HG03575 (cell line): ENCODE results near the gene GNB1.

Source experiments
- ATAC-seq: cut with Tn5 transposase; IDR thresholded peaks from one replicate; pipeline ENCODE4 v1.9.1; 2021; ENCODE audit not compliant: unreplicated experiment, insufficient number of reproducible peaks, low FRiP score; ENCODE audit errors: extremely low read depth

The GNB1 gene

GRCh38 chr1:1842360-1843146 lies 48.3 kb downstream of the GNB1 start:
- no peak for ATAC-seq

GRCh38 chr1:1841575-1841995 lies 49.3 kb downstream of the GNB1 start:
- no peak for ATAC-seq

- no peak for ATAC-seq
These were observed 51.4 kb downstream of the GNB1 start for GRCh38 chr1:1839311-1839965.

- no peak for ATAC-seq
These were observed 54.8 kb downstream of the GNB1 start for GRCh38 chr1:1836119-1836518.

GRCh38 chr1:1835546-1835945 lies 55.3 kb downstream of the GNB1 start:
- no peak for ATAC-seq

- no peak for ATAC-seq
These were observed 57.0 kb downstream of the GNB1 start for GRCh38 chr1:1833916-1834325.

GRCh38 chr1:1833456-1833855 lies 57.4 kb downstream of the GNB1 start:
- ATAC-seq = no peak

- ATAC-seq = no peak
These were observed 58.1 kb downstream of the GNB1 start for GRCh38 chr1:1832820-1833219.

GRCh38 chr1:1832166-1832565 lies 58.7 kb downstream of the GNB1 start:
- ATAC-seq = no peak

GRCh38 chr1:1827089-1827848 lies 63.6 kb downstream of the GNB1 start:
- no peak for ATAC-seq

GRCh38 chr1:1826356-1827088 lies 64.4 kb downstream of the GNB1 start:
- no peak for ATAC-seq

- ATAC-seq = no peak
These were observed 65.7 kb downstream of the GNB1 start for GRCh38 chr1:1825217-1825616.

- ATAC-seq = no peak
These were observed 71.1 kb downstream of the GNB1 start for GRCh38 chr1:1819762-1820161.

GRCh38 chr1:1817221-1817620 lies 73.7 kb downstream of the GNB1 start:
- no peak for ATAC-seq

GRCh38 chr1:1815606-1816281 lies 75.1 kb downstream of the GNB1 start:
- no peak for ATAC-seq

- ATAC-seq = no peak
These were observed 81.4 kb downstream of the GNB1 start for GRCh38 chr1:1809489-1809888.

GRCh38 chr1:1808206-1808605 lies 82.7 kb downstream of the GNB1 start:
- ATAC-seq = no peak

- no peak for ATAC-seq
These were observed 84.0 kb downstream of the GNB1 start for GRCh38 chr1:1806890-1807289.

GRCh38 chr1:1804301-1804700 lies 86.6 kb downstream of the GNB1 start:
- no peak for ATAC-seq
